SH-SY5Y (cell line): ENCODE measurements around the gene POLD2.

ENCODE experiments used
- GATA2 ChIP-seq: IDR thresholded peaks from 2 replicates; pipeline ENCODE4 v1.6.1; 2011; ENCODE audit warnings: mild to moderate bottlenecking, low read depth, low read length
- GATA3 ChIP-seq: IDR thresholded peaks from 2 replicates; pipeline ENCODE4 v1.6.1; 2011; ENCODE audit warnings: low read depth, mild to moderate bottlenecking, low read length, moderate library complexity

GRCh38 chr7:44148961-44149536, 25.7 kb upstream of the POLD2 start:
- no peak for TF ChIP-seq GATA2
- no peak for TF ChIP-seq GATA3
